ENCODE data around the gene PRRX2.

Gene PRRX2

GRCh38 chr9:129678844-129679243 is 13.4 kb downstream of the PRRX2 start:
- no peak for DNase-seq (ENCODE audit: low spot score)
- TF ChIP-seq CTCF (IDR thresholded peaks at IDR 0.05), result no peak
- H3K4me3 ChIP-seq, result no peak overlapping the region
- H3K27ac ChIP-seq, result no peak overlapping the region

- TF ChIP-seq CTCF (IDR thresholded peaks at IDR 0.05), result no peak
- DNase-seq (ENCODE audit: low spot score), result no peak
- H3K4me3 ChIP-seq, result no peak overlapping the region
- H3K27ac ChIP-seq, result no peak overlapping the region
Measured at GRCh38 chr9:129679537-129679936, 14.1 kb downstream of the PRRX2 start.

GRCh38 chr9:129681924-129682323 is 16.5 kb downstream of the PRRX2 start:
- no peak overlapping the region for H3K4me3 ChIP-seq

GRCh38 chr9:129682381-129682780 is 16.9 kb downstream of the PRRX2 start:
- TF ChIP-seq CTCF (IDR thresholded peaks at IDR 0.05), result no peak
- no peak for DNase-seq (ENCODE audit: low spot score)
- Histone ChIP-seq H3K4me3 (no peak overlapping the region), H3K27ac (no peak overlapping the region)

More at GRCh38 chr9:129681924-129682323, 16.5 kb downstream of the PRRX2 start:
- H3K27ac ChIP-seq, result no peak overlapping the region
- no peak for DNase-seq (ENCODE audit: low spot score)
- TF ChIP-seq CTCF (IDR thresholded peaks at IDR 0.05), result no peak

- Histone ChIP-seq H3K27ac (no peak overlapping the region), H3K4me3 (no peak overlapping the region)
- no peak for TF ChIP-seq CTCF (IDR thresholded peaks at IDR 0.05)
- no peak for DNase-seq (ENCODE audit: low spot score)
Measured at GRCh38 chr9:129685220-129685932, 19.9 kb downstream of the PRRX2 start.

GRCh38 chr9:129685933-129686259 is 20.4 kb downstream of the PRRX2 start:
- no peak overlapping the region for H3K27ac ChIP-seq
- no peak for TF ChIP-seq CTCF (IDR thresholded peaks at IDR 0.05)

GRCh38 chr9:129686736-129687135 is 21.3 kb downstream of the PRRX2 start:
- no peak overlapping the region for H3K27ac ChIP-seq
- no peak for TF ChIP-seq CTCF (IDR thresholded peaks at IDR 0.05)
- H3K4me3 ChIP-seq, result no peak overlapping the region
- no peak for DNase-seq (ENCODE audit: low spot score)

More at GRCh38 chr9:129685933-129686259, 20.4 kb downstream of the PRRX2 start:
- no peak overlapping the region for H3K4me3 ChIP-seq
- no peak for DNase-seq (ENCODE audit: low spot score)

Data from coronary artery (tissue), 2 donors.